Measurements from ENCODE around the gene CMSS1. TPM values are rescaled to one million over a fixed set of nuclear protein-coding genes. Genes with fewer than 3 reads are reported as not detected.
A peak's percentile ranks its signal among the peaks of the same experiment; 100 is the strongest.

The CMSS1 gene
- total RNA-seq, 2 donors from 2014 or later = 18.1 to 22.7 TPM

DNA sequence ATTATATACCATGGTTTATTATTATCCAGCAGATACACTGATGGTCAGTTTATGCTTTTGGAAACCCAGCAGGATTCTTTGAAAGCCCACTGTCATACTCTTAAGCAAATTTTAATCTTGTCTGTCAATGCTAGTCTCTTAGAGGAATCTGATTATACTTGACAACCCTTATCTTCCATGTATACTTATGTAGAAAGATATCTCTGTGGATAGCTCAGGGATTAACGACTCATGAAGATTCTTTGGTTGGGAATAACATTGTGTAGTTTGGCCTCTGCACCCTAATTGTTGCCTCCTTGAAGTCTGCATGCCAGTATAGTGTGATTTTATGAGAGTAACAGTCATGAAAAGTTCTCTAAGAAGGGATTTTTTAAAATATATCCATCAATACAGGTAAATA lies 263.6 kb downstream of the CMSS1 start:
- Histone ChIP-seq H3K27me3 (replicated peaks; ENCODE audit: insufficient read depth) (no peaks in the 10 kb centered on the region), H3K9me3 (no peaks in the 10 kb centered on the region), H3K27ac (peak overlapping the region; percentile 89 to 90), H3K4me1 (ENCODE audit: control insufficient read depth in 1 of 2, low read depth in 2 of 2) (peaks cover 24 to 58% of the 10 kb centered on the region in 2 donors), H3K36me3 (no peaks in the 10 kb centered on the region), H3K4me3 (no peak overlapping the region)
- no peak for ATAC-seq (ENCODE audit: insufficient number of reproducible peaks, low FRiP score, low read depth)
- no peak for TF ChIP-seq CTCF (IDR thresholded peaks at IDR 0.05)
- DNase-seq (ENCODE audit: low spot score) = no peak

DNA sequence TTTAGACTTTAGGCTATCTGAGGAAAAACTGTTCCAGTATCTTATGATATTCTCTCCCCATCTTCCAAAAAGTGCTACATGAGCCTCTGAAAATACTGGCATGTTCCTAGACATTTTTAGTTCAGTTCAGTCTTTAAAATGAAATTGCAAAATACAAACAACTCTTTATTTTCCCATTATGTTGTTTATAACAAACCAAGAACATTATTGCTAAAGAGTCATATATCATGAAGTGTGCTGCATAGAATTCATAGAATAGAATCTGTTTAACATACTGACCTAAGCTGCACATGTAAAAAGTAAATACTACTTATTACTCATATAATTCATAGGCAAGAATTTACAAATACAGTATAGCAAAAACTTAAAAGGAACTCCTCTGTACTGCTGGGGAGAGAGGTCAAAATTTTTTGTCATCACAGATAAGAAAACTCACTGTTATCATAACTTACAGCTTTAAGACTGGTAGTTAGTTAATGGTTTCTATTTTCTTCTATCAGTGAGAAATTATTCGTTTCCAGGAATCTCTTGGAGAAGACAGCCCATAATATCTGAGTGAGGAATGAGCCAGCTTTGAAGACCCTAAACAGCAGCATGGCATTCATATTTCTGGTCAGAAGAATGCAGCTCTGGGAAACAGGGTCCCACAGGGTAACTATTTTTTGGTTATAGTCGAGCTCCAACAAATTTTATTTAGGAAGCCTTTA lies 264.5 kb downstream of the CMSS1 start:
- DNase-seq (ENCODE audit: low spot score) = no peak
- Histone ChIP-seq H3K27me3 (replicated peaks; ENCODE audit: insufficient read depth) (no peaks in the 10 kb centered on the region), H3K4me1 (ENCODE audit: control insufficient read depth in 1 of 2, low read depth in 2 of 2) (peaks cover 27 to 58% of the 10 kb centered on the region in 2 donors), H3K4me3 (no peak overlapping the region), H3K36me3 (no peaks in the 10 kb centered on the region), H3K27ac (peak overlapping the region; percentile 89 to 90), H3K9me3 (no peaks in the 10 kb centered on the region)
- no peak for TF ChIP-seq CTCF (IDR thresholded peaks at IDR 0.05)
- ATAC-seq (ENCODE audit: insufficient number of reproducible peaks, low FRiP score, low read depth) = no peak

DNA sequence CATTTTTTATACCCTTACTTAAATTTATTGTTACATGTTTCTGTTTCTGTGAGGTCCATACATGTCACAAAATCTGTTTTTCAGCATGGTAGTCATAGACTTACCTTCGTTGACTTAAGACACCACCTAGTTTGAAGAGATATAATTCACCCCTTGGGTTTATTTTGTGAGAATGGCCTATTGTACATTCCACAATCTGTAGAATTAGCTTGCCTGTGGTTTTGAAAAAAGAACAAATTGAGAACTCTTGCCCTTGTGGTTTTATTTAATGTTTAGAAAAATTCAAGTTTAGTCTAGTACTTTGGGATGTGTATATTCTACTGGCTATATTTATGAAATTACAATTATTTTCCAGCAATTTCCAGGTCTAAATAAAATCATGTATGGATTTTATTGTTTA lies 265.1 kb downstream of the CMSS1 start:
- no peaks in the 10 kb centered on the region for H3K27me3 ChIP-seq (replicated peaks; ENCODE audit: insufficient read depth)
- DNase-seq (ENCODE audit: low spot score) (no peak), ATAC-seq (ENCODE audit: insufficient number of reproducible peaks, low FRiP score, low read depth) (no peak)
- H3K36me3 ChIP-seq = no peaks in the 10 kb centered on the region
- no peak overlapping the region for H3K4me3 ChIP-seq
- peak overlapping the region; percentile 89 to 90 for H3K27ac ChIP-seq
- H3K9me3 ChIP-seq = no peaks in the 10 kb centered on the region
- no peak for TF ChIP-seq CTCF (IDR thresholded peaks at IDR 0.05)
- H3K4me1 ChIP-seq (ENCODE audit: control insufficient read depth in 1 of 2, low read depth in 2 of 2) = peaks cover 28 to 58% of the 10 kb centered on the region in 2 donors

GRCh38 chr3:100083209-100083608 lies 265.5 kb downstream of the CMSS1 start:
- no peak overlapping the region for H3K27ac ChIP-seq

More at GRCh38 chr3:100083209-100083608, 265.5 kb downstream of the CMSS1 start:
- H3K4me1 ChIP-seq (ENCODE audit: control insufficient read depth in 1 of 2, low read depth in 2 of 2) = peaks cover 28 to 60% of the 10 kb centered on the region in 2 donors
- H3K4me3 ChIP-seq = no peak overlapping the region
- H3K36me3 ChIP-seq = no peaks in the 10 kb centered on the region
- no peaks in the 10 kb centered on the region for H3K27me3 ChIP-seq (replicated peaks; ENCODE audit: insufficient read depth)
- no peaks in the 10 kb centered on the region for H3K9me3 ChIP-seq
- no peak for ATAC-seq (ENCODE audit: insufficient number of reproducible peaks, low FRiP score, low read depth)
- DNase-seq (ENCODE audit: low spot score) = no peak
- no peak for TF ChIP-seq CTCF (IDR thresholded peaks at IDR 0.05)
